CD4-positive, CD25-positive, alpha-beta regulatory T cell (primary cell): ENCODE data around the gene CNTNAP2. TPM values are rescaled to one million over a fixed set of nuclear protein-coding genes. Genes with fewer than 3 reads are reported as not detected.

Experiments
- ATAC-seq, 2 donors: fragments of 150-1000 bp; cut with Tn5 transposase; one replicate each; pipeline ENCODE4 v1.10.0; 2021; ENCODE audit warnings: low read depth in 2 of 2, moderate number of reproducible peaks in 2 of 2, moderate library complexity in 1 of 2
- DNase-seq, 3 donors: peaks; one replicate each; pipeline versions ENCODE4 v3.0.0 to v3.0.0-alpha.2; 2012 to 2022; ENCODE audit warnings: mixed read lengths in 1 of 3
- H3K27ac ChIP-seq: one replicate; pipeline ENCODE4 v1.7.0; 2013; ENCODE audit warnings: mild to moderate bottlenecking, low read length; ENCODE audit not compliant: insufficient read depth, poor library complexity, severe bottlenecking
- H3K27me3 ChIP-seq: one replicate; pipeline ENCODE4 v1.7.0; 2013; ENCODE audit warnings: low read length; ENCODE audit not compliant: control insufficient read depth, insufficient read depth
- H3K36me3 ChIP-seq: one replicate; pipeline ENCODE4 v1.7.0; 2013; ENCODE audit warnings: mild to moderate bottlenecking, low read length, moderate library complexity; ENCODE audit not compliant: control insufficient read depth, insufficient read depth
- H3K4me1 ChIP-seq: 2 replicates; pipeline ENCODE4 v1.7.0; 2013; ENCODE audit warnings: mild to moderate bottlenecking, low read length; ENCODE audit not compliant: insufficient read depth, control insufficient read depth, poor library complexity, severe bottlenecking
- H3K4me3 ChIP-seq: one replicate; pipeline ENCODE4 v1.7.0; 2013; ENCODE audit warnings: low read depth, mild to moderate bottlenecking, low read length, moderate library complexity
- H3K9me3 ChIP-seq, 2 experiments: 1 replicate in 1 of 2; 2 replicates in 1 of 2; pipeline ENCODE4 v1.7.0; 2013; ENCODE audit warnings: low read length in 2 of 2, mild to moderate bottlenecking in 1 of 2, moderate library complexity in 1 of 2; ENCODE audit not compliant: control insufficient read depth in 2 of 2
- H3K27ac Mint-ChIP-seq, 3 donors: one replicate each; pipeline ENCODE4 v1.8.0; 2020 to 2022; ENCODE audit warnings: mild to moderate bottlenecking in 3 of 3, mixed read lengths in 3 of 3, moderate library complexity in 2 of 3
- H3K27me3 Mint-ChIP-seq: one replicate; pipeline ENCODE4 v1.8.0; 2022; ENCODE audit warnings: mild to moderate bottlenecking, mixed read lengths
- H3K36me3 Mint-ChIP-seq: one replicate; pipeline ENCODE4 v1.8.0; 2020; ENCODE audit warnings: mixed read lengths
- H3K4me1 Mint-ChIP-seq, 4 donors: one replicate each; pipeline ENCODE4 v1.8.0; 2020 to 2022; ENCODE audit warnings: mixed read lengths in 4 of 4, mild to moderate bottlenecking in 1 of 4
- H3K4me3 Mint-ChIP-seq, 4 donors: one replicate each; pipeline ENCODE4 v1.8.0; 2020 to 2022; ENCODE audit warnings: mild to moderate bottlenecking in 4 of 4, mixed read lengths in 4 of 4, moderate library complexity in 3 of 4
- H3K9me3 Mint-ChIP-seq, 7 donors: one replicate each; pipeline ENCODE4 v1.8.0; 2020 to 2022; ENCODE audit warnings: mixed read lengths in 7 of 7, mild to moderate bottlenecking in 3 of 7, moderate library complexity in 2 of 7
- polyA plus RNA-seq, 4 donors: library from polyadenylated mRNA; unstranded; fragments of 300-500 nt; fragmentation: Illumina TruSeq; gene quantifications; one replicate each; pipeline ENCODE4 v1.2.3, GENCODE V29; 2021
- total RNA-seq: library from RNA; stranded (reverse); gene quantifications from one replicate; pipeline ENCODE4 v1.2.3, GENCODE V29; 2022

CNTNAP2 gene
- total and polyA plus RNA-seq, 5 donors from 2014 or later = 0.02 to 0.15 TPM; not detected in 3

DNA sequence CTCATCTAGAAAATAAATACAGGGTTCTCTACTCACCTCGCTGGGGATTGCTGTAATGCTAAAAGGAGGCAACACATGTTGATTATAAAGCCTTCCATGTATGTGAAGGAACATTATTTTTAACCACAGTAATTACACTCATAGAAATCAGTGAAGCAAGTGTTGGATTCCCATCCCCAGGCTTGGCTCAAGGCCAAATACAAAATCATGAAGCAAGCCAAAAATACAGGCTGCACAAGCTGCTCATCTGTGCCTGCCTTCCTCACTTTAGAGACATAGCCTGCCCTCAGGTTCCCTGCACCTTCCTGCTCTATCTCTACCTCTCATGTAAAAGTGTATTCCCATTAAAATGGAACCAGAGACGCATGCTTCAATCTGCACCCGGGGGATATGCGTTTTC is 1396.8 kb downstream of the CNTNAP2 start:
- DNase-seq = no peak
- Mint-ChIP-seq H3K36me3 (no peaks in the 10 kb centered on the region), H3K9me3 (peaks cover 4 to 13% (median 9%) of the 10 kb centered on the region in 7 donors), H3K27me3 (no peaks in the 10 kb centered on the region), H3K4me1 (no peaks in the 10 kb centered on the region), H3K4me3 (no peak overlapping the region), H3K27ac (no peak overlapping the region)
- no peaks in the 10 kb centered on the region for H3K4me1 ChIP-seq
- no peaks in the 10 kb centered on the region for H3K36me3 ChIP-seq
- no peak overlapping the region for H3K4me3 ChIP-seq
- no peaks in the 10 kb centered on the region for H3K27me3 ChIP-seq
- ATAC-seq = no peak
- H3K9me3 ChIP-seq = no peaks in the 10 kb centered on the region
- no peak overlapping the region for H3K27ac ChIP-seq

GRCh38 chr7:147516391-147516790 is 1399.8 kb downstream of the CNTNAP2 start:
- H3K9me3 ChIP-seq = no peaks in the 10 kb centered on the region
- H3K36me3 ChIP-seq = no peaks in the 10 kb centered on the region
- no peaks in the 10 kb centered on the region for H3K4me1 ChIP-seq
- H3K27me3 ChIP-seq = no peaks in the 10 kb centered on the region
- no peak overlapping the region for H3K27ac ChIP-seq
- peaks cover 0 to 13% (median 6%) of the 10 kb centered on the region in 7 donors for H3K9me3 Mint-ChIP-seq
- no peak overlapping the region for H3K4me3 Mint-ChIP-seq
- DNase-seq (no peak), ATAC-seq (no peak)
- H3K36me3 Mint-ChIP-seq = no peaks in the 10 kb centered on the region
- no peaks in the 10 kb centered on the region for H3K27me3 Mint-ChIP-seq
- H3K27ac Mint-ChIP-seq = no peak overlapping the region
- H3K4me3 ChIP-seq = no peak overlapping the region
- no peaks in the 10 kb centered on the region for H3K4me1 Mint-ChIP-seq

GRCh38 chr7:147519062-147519461 is 1402.5 kb downstream of the CNTNAP2 start:
- H3K9me3 ChIP-seq = no peaks in the 10 kb centered on the region
- H3K4me3 Mint-ChIP-seq = no peak overlapping the region
- DNase-seq (no peak), ATAC-seq (no peak)
- no peak overlapping the region for H3K4me3 ChIP-seq
- H3K27ac ChIP-seq = no peak overlapping the region
- no peaks in the 10 kb centered on the region for H3K27me3 Mint-ChIP-seq
- no peaks in the 10 kb centered on the region for H3K27me3 ChIP-seq
- H3K9me3 Mint-ChIP-seq = peaks cover 3 to 13% (median 6%) of the 10 kb centered on the region in 7 donors
- no peaks in the 10 kb centered on the region for H3K36me3 Mint-ChIP-seq
- no peak overlapping the region for H3K27ac Mint-ChIP-seq
- H3K4me1 ChIP-seq = no peaks in the 10 kb centered on the region
- H3K4me1 Mint-ChIP-seq = no peaks in the 10 kb centered on the region
- no peaks in the 10 kb centered on the region for H3K36me3 ChIP-seq

GRCh38 chr7:147523056-147523455 is 1406.5 kb downstream of the CNTNAP2 start:
- Mint-ChIP-seq H3K36me3 (no peaks in the 10 kb centered on the region), H3K4me3 (no peak overlapping the region)

DNA sequence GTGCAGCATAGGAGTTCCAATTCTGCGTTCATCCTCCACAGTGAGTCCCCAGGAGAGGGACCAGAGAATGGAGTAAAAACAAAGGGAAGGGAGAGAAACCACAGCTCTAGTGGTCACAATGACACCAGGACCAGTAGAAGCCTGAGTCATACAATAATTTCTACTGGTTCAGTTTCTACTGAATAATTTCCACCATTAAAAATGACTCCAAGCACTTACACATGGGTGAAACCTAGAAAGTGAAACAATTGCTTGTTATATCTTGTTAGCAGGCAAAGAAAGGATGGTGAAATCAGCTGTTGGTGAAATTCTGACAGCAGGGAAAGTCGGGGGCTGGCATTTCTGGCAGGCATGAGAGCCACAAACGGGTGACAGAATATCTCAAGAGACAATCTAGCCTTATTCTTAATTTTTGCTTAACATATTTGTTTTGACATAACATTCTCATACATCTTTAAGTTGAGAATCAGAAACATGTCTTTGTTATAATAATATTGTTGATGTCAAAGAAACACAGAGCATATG is 1408.2 kb downstream of the CNTNAP2 start:
- peaks cover 0 to 10% (median 3%) of the 10 kb centered on the region in 7 donors for H3K9me3 Mint-ChIP-seq
- H3K27me3 Mint-ChIP-seq = no peaks in the 10 kb centered on the region
- Histone ChIP-seq H3K36me3 (no peaks in the 10 kb centered on the region), H3K4me1 (no peaks in the 10 kb centered on the region), H3K4me3 (no peak overlapping the region), H3K27ac (no peak overlapping the region), H3K9me3 (no peaks in the 10 kb centered on the region), H3K27me3 (no peaks in the 10 kb centered on the region)
- H3K36me3 Mint-ChIP-seq = no peaks in the 10 kb centered on the region
- ATAC-seq = no peak
- H3K4me1 Mint-ChIP-seq = no peaks in the 10 kb centered on the region
- no peak for DNase-seq
- H3K27ac Mint-ChIP-seq = no peak overlapping the region
- H3K4me3 Mint-ChIP-seq = no peak overlapping the region

More at GRCh38 chr7:147523056-147523455, 1406.5 kb downstream of the CNTNAP2 start:
- Histone ChIP-seq H3K27me3 (no peaks in the 10 kb centered on the region), H3K4me1 (no peaks in the 10 kb centered on the region), H3K4me3 (no peak overlapping the region), H3K27ac (no peak overlapping the region), H3K9me3 (no peaks in the 10 kb centered on the region), H3K36me3 (no peaks in the 10 kb centered on the region)
- DNase-seq = no peak
- no peak for ATAC-seq
- H3K4me1 Mint-ChIP-seq = no peaks in the 10 kb centered on the region
- H3K9me3 Mint-ChIP-seq = peaks cover 0 to 10% (median 4%) of the 10 kb centered on the region in 7 donors
- no peaks in the 10 kb centered on the region for H3K27me3 Mint-ChIP-seq
- H3K27ac Mint-ChIP-seq = no peak overlapping the region

DNA sequence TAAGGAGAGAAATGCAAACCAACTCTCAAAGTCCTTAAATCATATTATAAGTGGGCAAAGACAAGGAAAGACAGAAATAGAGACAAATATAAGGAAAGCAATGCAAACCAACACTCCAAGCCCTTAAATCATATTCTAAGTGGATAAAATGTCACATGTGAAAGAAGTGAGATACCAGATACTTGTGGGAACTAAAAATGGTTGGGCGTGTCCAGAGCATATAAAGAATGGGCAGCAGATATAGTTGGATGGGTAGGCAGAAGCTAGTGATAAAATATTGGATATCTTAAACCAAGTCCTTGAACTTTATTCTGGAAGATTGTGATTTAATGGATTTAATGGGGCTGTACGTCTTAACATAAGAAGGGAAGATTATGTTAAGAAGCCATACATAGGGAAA is 1408.7 kb downstream of the CNTNAP2 start:
- Mint-ChIP-seq H3K36me3 (no peaks in the 10 kb centered on the region), H3K9me3 (peaks cover 0 to 10% (median 3%) of the 10 kb centered on the region in 7 donors), H3K27ac (no peak overlapping the region), H3K4me3 (no peak overlapping the region), H3K27me3 (no peaks in the 10 kb centered on the region), H3K4me1 (no peaks in the 10 kb centered on the region)
- Histone ChIP-seq H3K36me3 (no peaks in the 10 kb centered on the region), H3K9me3 (no peaks in the 10 kb centered on the region), H3K4me1 (no peaks in the 10 kb centered on the region), H3K27me3 (no peaks in the 10 kb centered on the region), H3K27ac (no peak overlapping the region), H3K4me3 (no peak overlapping the region)
- no peak for DNase-seq
- no peak for ATAC-seq

- Mint-ChIP-seq H3K4me1 (no peaks in the 10 kb centered on the region), H3K4me3 (no peak overlapping the region), H3K27ac (no peak overlapping the region), H3K9me3 (peaks cover under 1 to 12% (median 9%) of the 10 kb centered on the region in 7 donors), H3K27me3 (no peaks in the 10 kb centered on the region), H3K36me3 (no peaks in the 10 kb centered on the region)
- Histone ChIP-seq H3K9me3 (peaks cover 0 to 4% of the 10 kb centered on the region in 2 experiments), H3K27me3 (no peaks in the 10 kb centered on the region), H3K36me3 (no peaks in the 10 kb centered on the region), H3K27ac (no peak overlapping the region), H3K4me3 (no peak overlapping the region), H3K4me1 (no peaks in the 10 kb centered on the region)
- DNase-seq (no peak), ATAC-seq (no peak)
These were observed 1419.1 kb downstream of the CNTNAP2 start for GRCh38 chr7:147535701-147536111.

- H3K27me3 Mint-ChIP-seq = no peaks in the 10 kb centered on the region
- H3K36me3 Mint-ChIP-seq = no peaks in the 10 kb centered on the region
- H3K9me3 ChIP-seq = peaks cover 3 to 4% of the 10 kb centered on the region in 2 experiments
- no peaks in the 10 kb centered on the region for H3K4me1 ChIP-seq
- H3K4me3 Mint-ChIP-seq = no peak overlapping the region
- H3K4me3 ChIP-seq = no peak overlapping the region
- no peaks in the 10 kb centered on the region for H3K4me1 Mint-ChIP-seq
- H3K36me3 ChIP-seq = no peaks in the 10 kb centered on the region
- H3K9me3 Mint-ChIP-seq = peaks cover 0 to 27% (median 10%) of the 10 kb centered on the region in 7 donors
- DNase-seq = no peak
- no peak overlapping the region for H3K27ac Mint-ChIP-seq
- no peak overlapping the region for H3K27ac ChIP-seq
- H3K27me3 ChIP-seq = no peaks in the 10 kb centered on the region
- ATAC-seq = no peak
These were observed 1423.1 kb downstream of the CNTNAP2 start for GRCh38 chr7:147539685-147540084.
